GM19463 (cell line): ENCODE results near the gene SPATA9.
"Not testable (repeated sequence)": the region's sequence is repeated elsewhere in the genome, so short reads cannot be mapped to it uniquely, and the experiment has no call there.

Experiments used
- ATAC-seq: cut with Tn5 transposase; IDR thresholded peaks from one replicate; pipeline ENCODE4 v1.9.1; 2021; ENCODE audit warnings: mild to moderate bottlenecking, moderate library complexity; ENCODE audit not compliant: unreplicated experiment

SPATA9 gene

DNA sequence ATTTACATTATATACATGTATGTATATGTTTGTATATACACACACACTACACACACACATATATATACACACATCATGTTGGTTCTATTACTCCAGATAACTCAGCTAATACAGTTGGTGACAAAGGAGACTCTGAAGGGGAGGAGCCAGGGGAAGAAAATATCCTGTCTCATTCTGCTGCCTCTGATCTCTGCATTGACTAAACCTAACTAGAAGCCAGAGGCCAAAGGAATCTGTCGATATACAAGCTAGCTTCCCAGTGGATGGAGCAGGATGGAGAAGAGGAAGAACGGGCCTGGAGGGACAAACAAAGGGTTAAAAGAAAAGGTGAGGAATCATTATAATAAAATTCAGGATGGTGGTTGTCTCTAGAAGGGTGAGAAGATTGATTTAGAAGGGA, 34.6 kb upstream of the SPATA9 start:
- ATAC-seq, result no peak

DNA sequence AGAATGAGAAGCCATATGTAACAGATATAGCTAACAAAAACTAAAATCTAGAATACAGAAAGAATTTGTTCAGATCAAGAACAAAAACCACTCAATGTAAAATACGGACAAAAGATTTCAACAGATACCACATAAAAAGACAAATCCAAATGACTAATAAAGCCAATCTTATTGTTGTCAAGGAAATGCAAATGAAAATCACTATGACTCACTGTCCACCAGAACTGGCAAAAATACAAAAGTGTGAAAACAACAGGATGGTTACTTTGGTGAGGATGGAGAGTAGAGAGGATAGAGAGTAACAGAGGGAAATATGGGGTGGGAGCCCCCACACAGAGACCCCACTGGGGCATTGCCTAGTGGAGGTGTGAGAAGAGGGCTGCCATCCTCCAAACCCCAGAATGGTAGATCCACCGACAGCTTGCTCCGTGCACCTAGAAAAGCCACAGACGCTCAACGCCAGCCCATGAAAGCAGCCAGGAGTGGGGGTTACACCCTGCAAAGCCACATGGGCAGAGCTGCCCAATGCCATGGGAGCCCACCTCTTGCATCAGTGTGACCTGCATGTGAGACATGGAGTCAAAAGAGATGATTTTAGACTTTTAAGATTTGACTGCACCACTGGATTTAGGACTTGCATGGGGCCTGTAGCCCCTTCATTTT, 33.1 kb upstream of the SPATA9 start:
- ATAC-seq, result no peak

DNA sequence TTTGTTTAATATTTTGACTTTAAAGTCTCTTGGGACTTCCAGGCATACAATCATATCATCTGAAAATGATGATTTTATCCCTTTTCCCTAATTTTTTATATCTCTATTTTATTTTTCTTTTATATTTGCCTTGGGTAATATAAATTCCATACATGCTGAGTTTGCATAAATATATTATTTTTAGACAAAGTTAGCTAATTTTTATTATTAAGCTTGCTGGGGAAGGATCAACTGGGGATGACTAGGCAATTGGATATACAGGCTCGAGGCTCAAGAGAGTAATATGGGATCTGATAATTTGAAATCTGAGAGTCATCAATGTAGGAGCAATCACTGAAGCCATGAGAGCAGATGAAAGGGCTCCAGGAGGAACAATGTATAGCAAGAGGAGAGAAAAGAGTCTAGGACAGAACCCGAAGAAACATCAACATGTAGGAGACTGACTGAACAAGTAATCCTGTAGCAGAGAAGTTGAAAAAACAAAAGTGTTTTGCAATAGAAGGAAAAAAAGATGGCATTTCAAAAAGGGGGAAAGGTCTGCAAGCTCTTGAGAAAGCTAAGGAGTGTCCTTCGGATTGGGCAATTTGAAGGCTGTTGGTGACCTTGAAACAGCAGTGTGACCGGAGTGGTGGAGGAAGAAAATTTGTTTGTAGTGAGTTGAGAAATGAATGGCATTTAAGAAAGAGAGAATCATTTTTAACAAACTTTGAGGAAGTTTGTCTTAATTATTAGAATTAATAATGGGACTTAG, 31.3 kb upstream of the SPATA9 start:
- no peak for ATAC-seq

DNA sequence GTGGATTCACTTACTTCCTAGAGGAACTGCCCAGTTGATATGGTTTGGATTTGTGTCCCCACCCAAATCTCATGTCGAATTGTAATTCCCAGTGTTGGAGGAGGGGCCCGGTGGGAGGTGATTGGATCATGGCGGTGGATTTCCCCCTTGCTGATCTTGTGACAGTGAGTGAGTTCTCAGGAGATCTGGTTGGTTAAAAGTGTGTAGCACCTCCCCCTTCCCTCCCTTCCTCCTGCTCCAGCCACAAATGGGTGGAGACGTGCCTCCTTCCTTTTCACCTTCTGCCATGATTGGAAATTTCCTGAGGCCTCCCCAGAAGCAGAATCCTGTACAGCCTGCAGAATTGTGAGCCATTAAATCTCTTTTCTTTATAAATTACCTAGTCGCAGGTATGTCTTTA, 30.5 kb upstream of the SPATA9 start:
- ATAC-seq, result not testable (repeated sequence)

DNA sequence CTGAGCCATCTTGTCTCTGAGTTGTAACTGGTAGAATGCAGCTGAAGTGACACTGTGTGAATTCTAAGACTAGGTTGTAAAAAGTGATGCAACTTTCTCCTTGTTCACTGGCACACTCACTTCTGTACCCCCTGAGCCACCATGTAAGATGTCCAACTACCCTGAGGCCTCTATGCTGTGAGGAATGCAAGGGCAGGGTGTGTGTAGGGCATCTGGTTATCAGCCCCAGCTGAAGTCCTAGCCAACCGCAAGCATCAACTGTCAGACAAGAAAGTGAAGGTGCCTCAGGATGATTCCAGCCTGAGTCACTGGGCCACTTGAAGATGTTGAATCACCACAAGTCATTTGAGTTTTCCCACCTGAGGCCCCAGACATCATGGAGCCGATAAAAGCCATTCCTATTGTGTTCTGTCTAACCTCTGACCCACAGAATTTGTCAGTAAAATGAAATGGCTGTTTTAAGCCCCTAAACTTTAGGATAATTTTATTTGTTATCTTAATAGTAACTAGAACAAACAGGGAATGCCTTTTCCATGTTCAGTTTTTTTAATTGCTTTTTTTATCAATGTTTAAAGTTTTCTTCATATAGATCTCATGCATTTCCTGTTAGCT, 29.7 kb upstream of the SPATA9 start:
- no peak for ATAC-seq

DNA sequence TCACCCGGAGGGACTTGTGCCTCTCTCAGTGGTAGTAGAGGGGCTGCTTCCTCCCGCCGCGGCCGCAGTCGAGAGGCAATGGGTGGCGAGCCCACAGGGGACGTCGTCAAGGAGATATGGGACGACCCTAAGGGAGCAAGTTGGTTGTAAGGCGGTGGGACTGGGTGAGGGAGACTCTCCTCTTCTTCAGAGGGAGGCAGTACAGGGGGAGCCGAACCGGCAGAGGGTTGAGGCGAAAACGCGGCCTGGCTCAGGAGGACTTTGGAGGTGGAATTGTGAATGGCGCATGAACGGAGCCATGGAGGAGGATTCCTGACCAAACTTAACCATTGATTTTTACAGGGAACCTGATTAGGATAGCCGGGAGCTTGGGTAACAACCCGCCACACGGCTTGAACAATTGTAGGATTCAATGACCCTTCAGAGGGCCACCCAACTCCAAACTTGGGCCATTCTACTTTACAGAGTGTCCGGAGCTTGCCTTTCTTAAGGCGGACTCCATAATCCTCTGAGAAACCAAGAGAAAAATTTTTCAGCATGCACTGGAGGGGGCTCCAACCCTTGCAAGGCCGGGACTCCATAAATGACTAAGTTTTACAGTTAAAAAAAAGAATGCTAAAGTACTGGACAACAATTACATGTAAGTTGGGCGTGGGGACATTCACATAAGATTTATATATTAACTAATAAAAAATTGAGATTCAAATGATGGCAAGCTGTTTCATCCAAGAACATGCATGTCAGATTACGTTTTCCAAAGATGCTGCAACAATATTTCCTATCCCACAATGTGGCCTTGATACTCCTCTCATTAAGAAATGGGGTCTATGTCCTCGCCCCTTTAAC, 28.9 kb upstream of the SPATA9 start:
- ATAC-seq, result no peak

DNA sequence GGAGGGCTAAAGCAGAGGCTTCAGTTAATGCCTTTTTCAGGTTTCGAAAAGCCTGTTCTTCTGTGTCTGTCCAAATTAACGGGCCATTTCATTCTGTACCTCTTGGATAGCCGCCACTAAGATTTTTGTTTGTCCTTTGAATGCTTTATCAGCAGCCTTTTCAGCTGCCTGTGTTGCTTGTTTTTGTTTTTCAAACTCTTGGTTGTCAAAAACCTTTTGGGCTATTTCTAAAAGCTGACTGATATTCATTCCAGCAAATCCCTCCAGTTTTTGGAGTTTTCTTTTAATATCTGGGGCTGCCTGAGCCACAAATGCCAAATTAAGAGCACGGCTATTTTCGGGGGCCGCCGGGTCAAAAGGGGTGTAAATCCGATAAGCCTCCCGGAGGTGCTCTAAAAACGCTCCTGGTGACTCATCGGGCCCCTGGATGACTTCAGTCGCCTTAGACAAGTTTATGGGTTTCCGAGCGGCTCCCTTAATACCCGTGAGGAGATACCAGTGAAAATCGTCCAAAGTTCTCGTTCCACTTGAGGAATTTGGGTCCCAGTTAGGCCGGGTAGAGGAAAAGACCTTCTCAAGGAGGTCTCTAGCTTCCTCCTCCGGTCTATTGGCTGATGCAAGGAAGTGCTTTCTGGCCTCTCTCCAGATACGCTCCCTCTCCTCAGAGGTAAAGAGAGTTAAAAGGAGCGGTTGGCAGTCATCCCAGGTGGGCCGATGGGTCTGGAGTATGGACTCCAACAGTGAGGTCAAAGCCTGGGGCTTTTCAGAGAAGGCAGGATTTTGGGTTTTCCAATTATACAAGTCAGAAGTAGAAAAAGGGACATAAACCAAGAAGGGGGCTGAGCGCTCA, 28.1 kb upstream of the SPATA9 start:
- ATAC-seq, result not testable (repeated sequence)

DNA sequence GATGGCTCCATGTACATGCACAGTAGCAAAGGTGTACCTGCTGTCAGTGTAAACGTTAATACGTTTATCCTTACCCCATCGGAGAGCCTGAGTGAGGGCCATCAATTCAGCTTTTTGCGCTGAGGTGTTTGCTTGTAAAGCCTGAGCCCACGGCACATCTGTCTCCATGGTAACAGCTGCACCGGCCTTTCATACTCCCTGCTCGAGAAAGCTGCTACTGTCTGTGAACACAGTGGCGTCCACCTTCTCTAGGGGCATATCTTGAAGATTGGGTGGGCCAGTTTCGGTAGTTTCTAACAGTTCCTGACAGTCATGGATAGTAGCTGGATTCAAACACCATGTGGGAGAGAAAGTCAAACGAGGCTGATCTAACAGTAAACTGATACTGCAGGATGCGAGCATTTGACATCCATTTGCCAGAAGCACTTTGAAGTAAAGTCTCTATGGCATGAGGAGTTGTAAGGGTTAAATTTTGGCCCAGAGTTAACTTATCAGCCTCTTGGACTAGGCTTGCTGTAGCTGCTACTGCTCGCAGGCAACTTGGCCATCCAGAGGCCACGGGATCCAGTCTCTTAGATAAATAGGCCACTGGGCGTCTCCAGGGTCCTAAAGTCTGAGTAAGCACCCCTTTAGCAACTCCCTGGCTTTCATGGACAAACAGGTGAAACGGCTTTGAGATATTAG, 27.3 kb upstream of the SPATA9 start:
- ATAC-seq, result no peak

DNA sequence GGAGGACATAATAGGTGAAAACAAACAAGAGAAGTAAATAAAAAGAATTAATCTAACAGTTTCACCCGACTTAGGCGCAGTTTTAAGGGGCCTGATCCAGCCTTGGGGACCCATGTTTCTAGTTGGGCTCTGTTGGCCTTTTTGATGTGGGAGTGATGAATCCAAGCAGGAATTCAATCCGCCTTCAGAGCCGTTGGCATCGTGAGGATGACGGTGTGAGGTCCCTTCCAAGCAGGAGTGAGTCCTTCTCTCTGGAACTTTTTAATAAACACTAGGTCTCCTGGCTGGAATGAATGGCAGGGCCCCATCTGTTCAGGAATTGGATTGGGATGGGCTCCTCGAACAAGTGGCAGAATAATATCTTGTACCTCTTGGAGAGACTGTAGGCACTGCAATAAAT, 26.1 kb upstream of the SPATA9 start:
- ATAC-seq, result no peak

DNA sequence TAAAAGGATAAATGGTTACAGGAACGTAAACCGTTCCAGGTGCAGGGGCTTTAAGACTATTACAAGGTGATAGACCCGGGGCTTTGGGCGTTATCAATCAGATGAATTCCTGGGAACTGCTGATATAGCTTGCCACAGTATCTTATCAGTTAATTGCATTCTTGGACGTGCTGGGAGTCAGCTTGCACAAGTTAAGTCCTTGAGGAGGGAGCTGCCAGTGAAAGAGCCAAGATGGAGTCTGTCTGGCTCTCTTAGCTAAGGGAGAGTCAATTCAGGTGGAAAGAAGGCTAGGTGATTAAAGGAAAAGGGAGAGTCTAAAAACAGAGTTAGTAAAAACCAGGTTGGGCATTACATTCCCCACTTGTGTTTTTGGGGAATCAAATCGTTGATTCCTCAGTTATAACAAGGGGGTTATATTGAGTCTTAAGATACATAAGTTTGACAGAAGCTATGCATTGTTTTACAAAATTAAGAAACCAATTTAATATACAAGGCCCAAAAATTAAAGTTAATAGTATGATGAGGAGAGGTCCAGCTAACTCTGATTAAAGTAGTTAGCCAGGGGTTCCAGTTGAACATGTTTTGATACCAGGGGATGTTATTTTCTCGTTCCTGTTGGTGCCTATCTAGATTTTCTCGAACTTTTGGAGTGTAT, 24.9 kb upstream of the SPATA9 start:
- ATAC-seq, result not testable (repeated sequence)

DNA sequence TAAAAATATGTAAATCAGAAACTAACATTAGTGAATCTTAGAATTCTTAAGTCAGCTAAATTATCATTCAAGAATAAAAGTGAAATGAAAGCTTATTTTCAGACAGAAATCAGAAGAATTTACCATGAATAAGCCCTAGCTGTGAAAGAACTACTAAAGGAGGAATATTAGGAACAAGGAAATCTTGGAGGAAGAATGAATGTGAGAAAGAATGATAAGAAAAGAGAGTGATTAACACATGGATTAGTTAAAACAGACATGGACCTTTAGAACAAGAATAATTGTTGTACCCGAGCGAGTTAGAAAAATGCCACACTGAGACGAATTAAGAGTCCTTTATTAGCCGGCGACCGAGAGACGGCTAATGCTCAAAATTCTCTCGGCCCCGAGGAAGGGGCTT, 24.3 kb upstream of the SPATA9 start:
- no peak for ATAC-seq

DNA sequence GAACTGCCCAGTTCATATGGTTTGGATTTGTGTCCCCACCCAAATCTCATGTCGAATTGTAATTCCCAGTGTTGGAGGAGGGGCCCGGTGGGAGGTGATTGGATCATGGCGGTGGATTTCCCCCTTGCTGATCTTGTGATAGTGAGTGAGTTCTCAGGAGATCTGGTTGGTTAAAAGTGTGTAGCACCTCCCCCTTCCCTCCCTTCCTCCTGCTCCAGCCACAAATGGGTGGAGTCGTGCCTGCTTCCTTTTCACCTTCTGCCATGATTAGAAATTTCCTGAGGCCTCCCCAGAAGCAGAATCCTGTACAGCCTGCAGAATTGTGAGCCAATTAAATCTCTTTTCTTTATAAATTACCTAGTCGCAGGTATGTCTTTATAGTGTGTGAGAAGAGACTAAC, 23.4 kb upstream of the SPATA9 start:
- ATAC-seq, result not testable (repeated sequence)

DNA sequence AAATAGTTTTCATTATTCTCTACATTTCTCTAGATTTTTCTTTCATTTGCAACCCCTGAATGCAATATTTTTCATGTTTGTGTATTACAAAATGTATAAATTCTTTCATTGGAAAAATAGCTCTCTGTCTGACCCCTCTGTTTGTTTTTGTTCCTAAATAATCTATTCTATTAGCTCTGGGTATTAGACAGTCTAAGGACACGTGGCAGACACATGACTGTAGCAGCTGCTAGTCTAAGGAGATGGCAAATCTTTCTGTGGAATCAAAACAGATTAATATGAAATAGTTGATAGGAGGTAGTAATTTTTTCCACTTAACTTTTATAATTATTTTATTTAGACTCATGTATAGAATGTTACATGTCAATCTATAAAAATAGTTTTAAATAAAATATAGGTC, 21.4 kb upstream of the SPATA9 start:
- ATAC-seq, result no peak

DNA sequence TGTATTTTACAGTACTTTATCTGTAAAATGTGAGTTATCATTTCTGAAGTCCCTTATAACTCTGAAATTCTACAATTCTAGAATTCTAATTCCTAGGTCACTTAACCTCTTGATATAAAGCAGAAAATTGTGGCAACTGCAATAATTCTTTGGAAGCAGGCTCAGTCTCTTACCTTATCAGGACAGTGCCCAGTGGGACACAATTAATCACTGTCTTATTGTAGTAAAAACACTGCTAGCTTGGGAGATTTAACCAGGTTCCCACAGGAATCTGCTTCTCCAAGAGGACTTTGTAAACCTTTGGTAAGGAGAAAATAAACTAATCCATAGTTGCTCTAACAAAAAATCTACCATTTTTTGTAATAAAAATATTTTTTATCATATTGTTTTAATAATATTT, 18.3 kb upstream of the SPATA9 start:
- no peak for ATAC-seq

DNA sequence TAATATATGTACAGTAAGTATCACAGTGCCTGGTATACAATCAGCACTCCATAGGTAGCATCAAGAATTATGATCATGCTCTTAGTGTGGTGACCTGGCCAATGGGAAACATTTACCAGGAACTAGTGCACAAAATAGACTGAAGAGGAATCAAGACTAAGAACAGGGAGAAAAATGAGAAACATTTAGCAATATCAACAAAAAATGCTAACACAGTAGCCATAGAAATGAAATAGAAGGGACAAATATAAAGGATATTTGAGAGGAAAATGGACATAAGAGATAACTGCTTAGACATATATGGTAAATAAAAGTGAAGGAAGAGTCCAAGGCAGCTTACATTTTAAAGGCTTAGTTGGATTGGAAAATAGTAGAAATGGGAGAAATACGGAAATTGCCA, 16.5 kb upstream of the SPATA9 start:
- ATAC-seq, result no peak

DNA sequence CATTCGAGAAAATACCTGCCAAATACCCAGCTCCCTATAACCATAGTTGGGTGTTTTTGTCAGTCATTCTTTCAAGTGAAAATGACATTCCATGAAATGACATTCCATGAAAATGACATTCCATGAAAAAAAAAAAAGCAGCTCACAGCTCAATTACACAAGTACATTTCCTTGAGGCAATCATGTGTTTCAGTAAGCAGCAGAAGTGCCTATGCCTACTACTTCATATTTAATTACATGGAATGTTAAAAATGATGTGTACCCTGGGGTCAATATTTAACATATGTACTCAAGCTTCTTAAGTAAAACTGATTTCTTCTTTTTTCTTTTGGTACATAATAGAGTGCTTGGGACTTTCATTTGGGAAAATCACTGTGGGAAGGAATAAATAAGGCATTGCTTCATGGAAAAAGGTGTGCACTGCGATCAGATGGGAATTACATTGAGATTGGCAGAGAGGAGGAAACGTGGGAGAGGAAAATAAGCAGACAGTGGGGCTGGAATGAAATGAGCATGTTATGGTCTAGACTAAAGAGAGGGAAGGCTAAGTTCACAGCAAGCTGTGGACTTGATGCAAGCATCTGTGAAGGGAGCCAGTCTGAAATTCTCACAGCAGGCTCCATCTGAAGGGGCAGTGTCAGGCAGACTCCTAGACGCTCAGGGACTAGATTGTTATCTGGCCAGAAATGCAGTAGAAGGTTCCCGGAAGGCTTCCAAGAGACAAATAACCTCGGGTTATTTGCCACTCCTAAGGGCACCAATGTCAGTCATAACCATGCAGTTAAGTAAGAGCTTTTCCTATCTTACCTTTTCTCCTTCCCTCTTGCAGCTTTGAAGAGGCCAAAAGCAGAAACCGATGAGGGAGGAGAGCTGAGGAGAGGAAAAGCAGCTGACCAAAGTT, 15.2 kb upstream of the SPATA9 start:
- no peak for ATAC-seq

DNA sequence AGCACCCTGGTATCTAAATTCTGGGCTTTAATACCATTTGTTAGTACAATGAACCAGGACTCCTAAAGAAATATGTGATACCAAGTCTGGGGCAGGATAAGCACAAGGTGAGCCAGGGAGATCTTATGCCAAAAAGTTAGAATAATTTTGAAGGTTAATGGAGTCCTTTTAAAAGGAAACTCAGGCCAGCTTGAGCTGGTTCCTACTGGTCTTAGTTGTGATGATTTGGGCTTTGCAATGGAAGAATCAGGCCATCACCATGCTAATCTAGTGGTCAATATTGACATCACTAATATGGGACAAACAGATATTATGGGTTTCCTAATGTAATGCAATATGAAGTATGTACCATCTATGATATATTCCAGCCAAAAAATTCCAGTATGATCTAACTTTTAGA, 7.5 kb upstream of the SPATA9 start:
- no peak for ATAC-seq

DNA sequence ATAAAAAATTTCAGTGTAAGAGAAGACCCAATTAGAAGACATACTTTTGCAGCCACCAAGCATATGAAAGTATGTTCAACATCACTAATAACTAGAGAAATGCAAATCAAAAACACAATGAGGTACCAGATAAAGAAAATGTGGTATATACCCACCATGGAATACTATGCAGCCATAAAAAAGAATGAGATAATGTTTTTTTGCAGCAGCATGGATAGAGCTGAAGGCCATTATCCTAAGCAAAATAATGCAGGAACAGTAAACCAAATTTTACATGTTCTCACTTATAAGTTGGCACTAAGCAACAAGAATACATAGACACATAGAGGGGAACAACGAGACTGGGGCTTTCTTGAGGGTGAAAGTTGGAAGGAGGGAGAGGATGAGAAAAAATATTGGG, 6.9 kb upstream of the SPATA9 start:
- no peak for ATAC-seq
